HCEC 1CT (cell line): ENCODE results near the gene PPIL3.
"Not testable (repeated sequence)": the region's sequence is repeated elsewhere in the genome, so short reads cannot be mapped to it uniquely, and the experiment has no call there.

Experiments
- DNase-seq: peaks from one replicate; pipeline ENCODE4 v3.0.0-alpha.2; 2017

The PPIL3 gene

GRCh38 chr2:200888704-200889625, at the start of gene PPIL3, which contains the start of gene NIF3L1:
Gene PPIL3, minus strand, starts transcription at chr2:200889077. Its CDS starts 1,462 bp downstream, at chr2:200887615.
Gene NIF3L1, plus strand, starts transcription at chr2:200889371. Its CDS starts 2,573 bp downstream, at chr2:200891944.
- peak; percentile 97 for DNase-seq

- DNase-seq, result no peak
Measured at GRCh38 chr2:200930947-200931626, 42.2 kb upstream of the PPIL3 start.

GRCh38 chr2:200929334-200930249, 40.7 kb upstream of the PPIL3 start:
- DNase-seq, result peak; percentile 14

GRCh38 chr2:200922439-200922838, 33.6 kb upstream of the PPIL3 start:
- no peak for DNase-seq

GRCh38 chr2:200913654-200914053, 24.8 kb upstream of the PPIL3 start:
- DNase-seq, result peak; percentile 77

GRCh38 chr2:200909958-200910357, 21.1 kb upstream of the PPIL3 start:
- DNase-seq, result no peak

GRCh38 chr2:200905618-200906296, 16.9 kb upstream of the PPIL3 start:
- DNase-seq, result peak; percentile 73

GRCh38 chr2:200901459-200902072, 12.7 kb upstream of the PPIL3 start:
- DNase-seq, result peak; percentile 93

- no peak for DNase-seq
Measured at GRCh38 chr2:200899482-200899881, 10.6 kb upstream of the PPIL3 start.

GRCh38 chr2:200881715-200882249, 7.1 kb downstream of the PPIL3 start:
- DNase-seq, result not testable (repeated sequence)

GRCh38 chr2:200878289-200878880, 10.5 kb downstream of the PPIL3 start:
- DNase-seq, result no peak

GRCh38 chr2:200877443-200877842, 11.4 kb downstream of the PPIL3 start:
- DNase-seq, result no peak

- DNase-seq, result no peak
Measured at GRCh38 chr2:200873560-200873959, 15.3 kb downstream of the PPIL3 start.

GRCh38 chr2:200871151-200871550, 17.7 kb downstream of the PPIL3 start:
- no peak for DNase-seq

GRCh38 chr2:200869014-200869413, 19.9 kb downstream of the PPIL3 start:
- DNase-seq, result no peak

- DNase-seq, result peak; percentile 92
Measured at GRCh38 chr2:200864176-200865034, 24.5 kb downstream of the PPIL3 start, which contains the start of gene CLK1. Gene CLK1, minus strand, starts transcription at chr2:200864658. Its CDS starts 2,796 bp downstream, at chr2:200861862.

- DNase-seq, result no peak
Measured at GRCh38 chr2:200863782-200864175, 25.1 kb downstream of the PPIL3 start.

- DNase-seq, result peak; percentile 42
Measured at GRCh38 chr2:200862532-200863000, 26.3 kb downstream of the PPIL3 start.

- no peak for DNase-seq
Measured at GRCh38 chr2:200861617-200862155, 27.2 kb downstream of the PPIL3 start.
